NCI-H2081 (cell line): ENCODE measurements around the gene CTNND2.

Source experiments
- DNase-seq, 2 experiments: peaks; one replicate each; lab custom pipeline; 2025; lab: John Stamatoyannopoulos, UW

CTNND2 gene

GRCh38 chr5:11171236-11171635, 733.0 kb downstream of the CTNND2 start:
- DNase-seq: no peak

GRCh38 chr5:11166923-11167322, 737.3 kb downstream of the CTNND2 start:
- DNase-seq: no peak

- DNase-seq: no peak
Measured at GRCh38 chr5:11164531-11165294, 739.5 kb downstream of the CTNND2 start.

DNA sequence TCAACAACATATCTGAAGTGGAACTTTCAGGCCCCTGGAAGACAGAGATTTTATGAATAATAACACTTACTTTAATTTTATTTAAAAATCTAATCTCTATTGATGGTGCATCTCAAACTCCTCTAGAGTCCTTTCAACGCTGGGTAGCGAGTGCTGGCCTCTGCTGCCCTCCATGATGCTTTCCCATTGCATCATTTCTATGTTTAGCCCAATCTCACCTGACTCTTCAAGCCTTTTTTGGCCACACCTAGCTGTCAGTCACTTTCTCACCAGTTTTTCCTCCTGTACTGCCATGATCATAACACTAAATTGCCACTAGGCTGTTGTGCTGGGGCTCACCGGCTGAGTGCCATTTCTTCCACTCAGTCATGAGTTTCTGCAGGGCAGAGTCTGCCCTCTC, 747.1 kb downstream of the CTNND2 start:
- DNase-seq: no peak

DNA sequence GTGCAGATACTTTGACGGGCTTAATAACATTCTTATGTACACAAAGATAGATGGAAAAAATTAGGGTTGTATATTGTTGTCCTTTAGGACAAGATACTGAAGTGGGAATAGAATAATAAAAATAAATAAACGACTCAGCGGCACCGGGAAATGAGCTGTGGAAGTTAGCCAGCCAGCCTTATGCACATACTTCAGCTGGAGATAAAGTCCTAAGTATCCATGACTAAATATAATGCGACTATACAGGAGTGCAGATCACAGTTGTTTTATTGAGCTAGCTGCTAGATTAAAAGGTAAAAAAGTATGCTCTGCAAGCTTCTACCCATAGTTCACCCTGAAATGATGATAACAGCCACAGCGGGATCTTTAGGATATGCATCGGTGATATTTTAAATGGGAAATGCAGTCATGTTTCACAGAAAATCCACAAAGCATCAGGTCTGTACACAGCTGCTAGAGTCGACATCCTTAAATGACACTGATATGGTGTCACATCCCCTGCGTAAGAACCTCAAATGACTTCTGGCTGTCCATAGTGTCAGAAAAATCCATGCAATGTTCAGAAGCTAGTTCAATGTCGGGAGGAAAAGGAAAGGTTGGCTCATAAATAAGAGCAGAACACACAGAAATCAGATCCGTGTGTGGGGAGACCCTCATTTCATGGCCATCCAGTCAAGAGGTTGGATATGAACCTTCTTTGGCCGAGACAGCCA, 750.4 kb downstream of the CTNND2 start:
- no peak for DNase-seq

- no peak for DNase-seq
Measured at GRCh38 chr5:11152368-11152767, 751.9 kb downstream of the CTNND2 start.

- DNase-seq: no peak
Measured at GRCh38 chr5:11150976-11151375, 753.3 kb downstream of the CTNND2 start.

DNA sequence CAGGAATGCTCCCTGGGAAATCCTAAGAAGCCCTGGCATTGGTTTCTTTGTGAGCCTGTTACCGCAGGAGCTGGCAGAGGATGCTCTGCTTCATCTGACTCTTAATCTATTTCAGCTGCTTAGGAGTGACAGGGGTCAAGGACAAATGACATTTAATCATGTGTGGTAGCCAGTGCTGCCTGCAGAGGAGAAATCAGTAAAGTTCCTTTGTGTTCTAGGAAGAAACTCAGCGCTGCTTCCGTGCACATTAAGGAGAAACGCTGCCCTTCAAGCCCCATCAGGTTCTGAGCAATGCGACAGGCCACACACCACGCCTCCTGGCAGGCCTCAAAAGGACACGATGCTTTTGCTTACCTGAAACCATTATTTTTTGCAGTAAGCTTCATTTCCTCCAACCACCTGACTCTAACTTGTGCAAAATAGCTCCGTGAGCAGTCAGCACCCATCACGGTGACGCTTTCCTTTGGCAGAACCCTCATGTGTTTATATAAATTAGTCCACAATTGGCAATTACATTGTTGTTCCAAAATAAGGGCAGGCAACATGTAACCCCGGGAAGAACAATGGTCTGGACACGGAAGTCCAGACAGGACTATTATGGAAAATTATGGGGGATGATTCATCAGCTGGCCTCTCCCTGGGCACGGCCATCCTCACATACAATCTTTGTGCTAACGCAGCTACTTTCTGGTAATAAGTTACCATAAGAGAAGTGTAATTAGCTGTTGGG, 755.3 kb downstream of the CTNND2 start:
- peak; percentile 44 to 66 for DNase-seq

- no peak for DNase-seq
Measured at GRCh38 chr5:11146171-11146570, 758.1 kb downstream of the CTNND2 start.

DNA sequence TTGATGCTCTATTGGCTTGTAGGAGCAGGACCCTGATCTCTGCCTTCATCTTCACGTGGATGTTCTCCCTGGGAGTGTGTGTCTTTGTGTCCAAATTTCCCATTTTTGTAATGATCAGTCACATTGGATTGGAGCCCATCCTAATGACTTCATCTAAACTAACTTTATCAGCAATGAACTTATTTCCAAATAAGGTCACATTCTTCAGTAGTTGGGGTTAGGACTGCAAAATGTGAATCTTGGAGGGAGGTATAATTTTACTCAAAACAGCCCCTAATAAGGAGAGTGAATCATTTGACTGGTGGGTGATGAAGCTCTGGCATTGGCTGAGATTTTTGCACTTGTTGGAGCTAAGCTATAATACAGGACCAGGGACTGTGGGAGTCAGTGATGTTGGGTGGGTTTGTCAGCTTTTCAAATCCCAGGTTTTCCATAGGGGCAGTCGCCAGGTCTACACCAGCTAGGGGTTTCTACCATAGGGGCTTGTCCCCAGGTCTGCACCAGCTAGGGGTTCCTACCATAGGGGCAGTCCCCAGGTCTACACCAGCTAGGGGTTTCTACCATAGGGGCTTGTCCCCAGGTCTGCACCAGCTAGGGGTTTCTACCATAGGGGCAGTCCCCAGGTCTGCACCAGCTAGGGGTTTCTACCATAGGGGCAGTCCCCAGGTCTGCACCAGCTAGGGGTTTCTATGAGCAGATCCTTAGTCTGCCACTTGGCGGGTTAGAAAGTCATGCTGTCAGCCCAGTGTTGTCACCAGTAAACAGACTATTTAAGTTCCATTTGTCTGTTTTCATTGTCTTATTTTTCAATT, 760.6 kb downstream of the CTNND2 start:
- DNase-seq: no peak

GRCh38 chr5:11139217-11139865, 764.9 kb downstream of the CTNND2 start:
- no peak for DNase-seq

DNA sequence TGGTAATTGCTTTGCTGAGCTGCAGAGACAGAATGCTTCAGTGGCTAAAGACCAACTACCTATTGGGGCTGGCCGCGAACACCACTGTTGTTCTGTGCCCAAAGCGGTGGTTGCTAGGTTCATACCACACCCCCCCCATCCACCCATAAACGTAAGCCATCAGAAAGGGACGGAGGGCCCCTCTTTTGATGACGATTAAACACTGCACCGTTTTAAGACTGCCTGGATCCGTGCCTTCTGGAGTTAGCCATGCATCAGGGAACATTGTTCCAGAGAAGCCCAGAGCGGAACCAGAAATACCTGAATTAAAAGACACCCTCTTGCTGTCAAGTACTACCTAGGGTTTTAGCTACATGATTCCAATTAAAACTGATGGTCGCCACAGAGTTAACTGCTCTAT, 774.1 kb downstream of the CTNND2 start:
- DNase-seq: no peak

- no peak for DNase-seq
Measured at GRCh38 chr5:11128021-11128420, 776.2 kb downstream of the CTNND2 start.

DNA sequence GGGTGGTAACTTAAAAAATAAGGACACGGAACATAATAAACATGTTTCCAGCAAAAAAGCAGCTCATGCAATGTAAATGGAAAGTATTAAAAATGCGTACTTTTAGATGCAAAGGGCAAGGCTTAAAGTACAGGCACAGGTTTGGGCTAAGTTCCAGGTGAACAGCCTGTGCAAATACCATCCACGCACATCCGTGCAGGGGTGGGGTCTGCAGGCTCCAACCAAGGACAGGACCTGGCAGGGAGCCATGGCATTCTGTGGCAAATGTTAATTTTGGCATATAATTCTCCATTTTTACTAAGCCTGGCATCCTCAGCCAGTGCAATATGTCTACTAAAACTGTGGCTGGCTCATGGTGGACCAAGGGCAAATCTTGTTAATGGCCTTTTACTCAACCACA, 777.4 kb downstream of the CTNND2 start:
- peak; percentile 51 to 77 for DNase-seq

DNA sequence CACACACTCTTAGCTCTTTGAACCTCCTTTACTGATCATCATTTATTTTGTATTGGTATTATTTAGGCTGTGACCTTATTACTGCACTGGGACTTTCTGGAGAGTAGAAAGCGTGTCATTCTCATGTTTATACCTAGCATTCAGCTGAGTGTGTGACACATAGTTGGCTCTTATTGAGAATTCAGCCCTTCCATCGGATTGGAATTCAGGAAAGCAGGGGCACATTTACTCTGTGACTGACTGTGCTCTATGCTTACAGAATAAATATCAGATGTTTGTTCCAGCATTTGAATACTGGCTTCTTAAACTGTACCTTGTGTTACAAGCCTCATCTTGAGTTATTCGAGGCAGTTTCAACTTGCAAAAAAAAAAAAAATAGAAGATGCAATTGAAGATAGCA, 782.4 kb downstream of the CTNND2 start:
- no peak for DNase-seq

DNA sequence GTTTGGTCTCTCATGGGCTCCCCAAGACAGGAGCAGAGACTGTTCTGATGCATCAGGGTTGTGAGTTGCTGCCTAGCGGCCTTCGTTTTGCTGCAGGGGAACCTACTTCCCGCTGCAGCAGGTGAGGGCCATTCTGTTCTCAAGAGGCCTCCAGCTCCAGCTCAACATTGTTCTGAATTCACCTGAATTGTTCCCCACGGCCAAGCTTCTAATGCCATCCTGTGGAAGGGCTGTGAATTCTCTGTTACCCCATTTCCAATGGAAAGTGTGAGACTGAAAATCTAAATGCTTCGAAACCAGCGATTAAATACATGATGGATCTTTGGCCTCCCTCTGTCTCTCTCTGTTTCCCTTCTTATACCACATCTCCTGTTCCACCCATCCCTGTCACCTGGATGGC, 794.1 kb downstream of the CTNND2 start:
- no peak for DNase-seq

GRCh38 chr5:11105696-11106095, 798.5 kb downstream of the CTNND2 start:
- no peak for DNase-seq

DNA sequence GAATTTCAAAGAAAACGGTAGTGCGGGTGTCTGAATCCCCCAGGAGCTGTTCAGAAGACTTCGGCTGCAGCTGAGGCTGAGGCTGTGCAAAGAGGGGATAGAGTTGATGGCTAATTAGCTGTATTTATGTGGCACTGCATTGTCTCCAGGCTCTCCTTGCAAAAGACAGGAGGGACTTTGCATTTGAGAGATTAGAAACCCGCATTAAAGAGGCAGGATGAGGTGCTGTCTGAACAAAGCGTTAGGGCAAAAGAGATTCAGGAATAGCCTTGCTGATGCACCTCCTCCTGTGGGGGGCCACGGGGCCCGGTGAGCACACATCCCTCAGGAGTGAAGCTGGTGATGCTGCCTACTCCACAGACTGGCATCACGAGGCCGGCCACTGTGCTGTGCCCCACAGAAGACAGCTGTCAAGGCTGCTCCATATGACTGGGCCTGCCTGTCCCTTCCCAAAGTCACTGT, 799.6 kb downstream of the CTNND2 start:
- no peak for DNase-seq

DNA sequence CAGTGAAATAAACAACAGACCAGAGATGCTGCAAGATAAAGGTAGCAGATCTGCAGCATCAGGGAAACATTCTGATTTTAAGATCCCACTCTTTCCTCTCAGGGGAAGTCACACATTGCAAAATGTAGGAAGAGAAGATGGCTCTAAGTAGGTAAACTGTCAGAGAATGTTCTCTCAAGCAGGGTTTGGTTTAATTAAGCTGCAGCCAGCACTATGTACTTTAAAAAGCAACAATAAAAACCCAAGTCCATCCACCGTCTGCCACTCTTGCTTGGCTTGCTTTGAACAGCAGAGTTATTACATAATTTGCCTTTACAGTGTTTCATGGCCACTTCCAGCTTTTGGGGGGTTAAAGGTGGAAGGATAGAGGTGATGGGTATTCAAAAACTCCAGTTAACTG, 800.0 kb downstream of the CTNND2 start:
- no peak for DNase-seq

DNA sequence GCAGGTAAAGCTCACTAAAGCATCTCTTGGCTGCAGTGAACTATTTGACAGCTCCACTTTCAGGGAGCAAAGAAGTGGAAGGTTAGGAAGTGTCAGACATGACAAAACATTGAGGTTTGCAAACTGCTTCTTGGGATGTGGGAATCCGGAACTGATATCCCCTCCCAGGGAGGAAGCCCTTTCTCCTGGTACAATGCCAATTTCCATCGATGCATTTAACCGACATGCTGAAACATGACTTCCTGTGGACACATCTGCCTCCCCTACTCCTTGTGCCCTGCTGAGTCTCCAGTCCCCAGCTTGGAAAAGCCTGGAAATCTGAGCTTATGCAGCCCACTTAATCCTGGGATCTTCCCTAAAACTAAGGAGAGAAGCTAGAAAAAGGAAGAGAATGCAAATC, 820.1 kb downstream of the CTNND2 start:
- DNase-seq: peak in 1 of 2 experiments; percentile 34

- no peak for DNase-seq
Measured at GRCh38 chr5:11082404-11082945, 821.8 kb downstream of the CTNND2 start.
